Loucy (cell line): ENCODE results near the gene ITGB1BP1.

Experiments
- H2AFZ ChIP-seq: fragments of 200-600 bp; sonication (generic); 2 replicates; pipeline ENCODE4 v1.6.0; 2016; ENCODE audit warnings: antibody characterized with exemption, mild to moderate bottlenecking, low read length, moderate library complexity
- H3F3A ChIP-seq: fragments of 200-600 bp; 2 replicates; pipeline ENCODE4 v1.6.0; 2016; ENCODE audit warnings: antibody characterized with exemption, low read depth, mild to moderate bottlenecking
- H3K27me3 ChIP-seq: fragments of 200-600 bp; sonication (generic); 2 replicates; pipeline ENCODE4 v1.6.1; 2014; ENCODE audit warnings: low read length, mild to moderate bottlenecking; ENCODE audit not compliant: insufficient read depth, poor library complexity, severe bottlenecking
- H3K36me3 ChIP-seq: fragments of 200-600 bp; sonication (generic); 2 replicates; pipeline ENCODE4 v1.6.1; 2016; ENCODE audit warnings: low read length; ENCODE audit not compliant: insufficient read depth
- H3K4me1 ChIP-seq: fragments of 200-600 bp; sonication (generic); 2 replicates; pipeline ENCODE4 v1.5.1; 2014; ENCODE audit warnings: low read length, mild to moderate bottlenecking; ENCODE audit not compliant: insufficient read depth, poor library complexity, severe bottlenecking
- H3K4me2 ChIP-seq: fragments of 200-600 bp; sonication (generic); 2 replicates; pipeline ENCODE4 v1.6.0; 2014; ENCODE audit warnings: antibody characterized with exemption, low read length, low read depth, mild to moderate bottlenecking; ENCODE audit not compliant: poor library complexity, severe bottlenecking
- H3K4me3 ChIP-seq: fragments of 200-600 bp; sonication (generic); 2 replicates; pipeline ENCODE4 v1.5.1; 2014; ENCODE audit warnings: low read length, mild to moderate bottlenecking, mixed read lengths; ENCODE audit not compliant: poor library complexity, severe bottlenecking
- H3K79me2 ChIP-seq: fragments of 200-600 bp; sonication (generic); 2 replicates; pipeline ENCODE4 v1.6.1; 2014; ENCODE audit warnings: low read length; ENCODE audit not compliant: insufficient read depth
- H3K9ac ChIP-seq: fragments of 200-600 bp; sonication (generic); 2 replicates; pipeline ENCODE4 v1.6.0; 2014; ENCODE audit warnings: mild to moderate bottlenecking, low read depth, low read length, moderate library complexity; ENCODE audit not compliant: poor library complexity, severe bottlenecking
- H3K9me2 ChIP-seq: fragments of 200-600 bp; sonication (generic); replicated peaks from 2 replicates; pipeline ENCODE4 v1.6.1; 2016; ENCODE audit warnings: low read depth, low read length, mixed read lengths
- H3K9me3 ChIP-seq: fragments of 200-600 bp; sonication (generic); 2 replicates; pipeline ENCODE4 v1.6.1; 2014; ENCODE audit warnings: mild to moderate bottlenecking, antibody characterized with exemption, low read length, low read depth; ENCODE audit not compliant: insufficient read depth
- H4K20me1 ChIP-seq: fragments of 200-600 bp; sonication (generic); 2 replicates; pipeline ENCODE4 v1.6.0; 2014; ENCODE audit warnings: antibody characterized with exemption, low read length, mild to moderate bottlenecking; ENCODE audit not compliant: insufficient read depth, poor library complexity, severe bottlenecking
- CTCF ChIP-seq: fragments of 200-600 bp; sonication (generic); conservative IDR thresholded peaks from 2 replicates; pipeline ENCODE4 v1.5.1; 2014; ENCODE audit warnings: mild to moderate bottlenecking, antibody characterized with exemption, low read length
- EZH2phosphoT487 ChIP-seq: fragments of 200-600 bp; IDR thresholded peaks from 2 replicates; pipeline ENCODE4 v1.6.1; 2018; ENCODE audit warnings: antibody characterized with exemption, mild to moderate bottlenecking, moderate library complexity, borderline replicate concordance

ITGB1BP1 gene

GRCh38 chr2:9467687-9468086 lies 44.4 kb upstream of the ITGB1BP1 start:
- Histone ChIP-seq H3K36me3 (peaks cover 26% of the 10 kb centered on the region; the same call in 1 of the 2 replicates), H3K9me3 (no peaks in the 10 kb centered on the region), H3K9ac (no peak overlapping the region), H2AFZ (no peak overlapping the region), H3K9me2 (no peaks in the 10 kb centered on the region), H3K4me2 (no peak overlapping the region), H3F3A (no peaks in the 10 kb centered on the region; the same call in 1 of the 2 replicates), H3K4me1 (peaks cover 8% of the 10 kb centered on the region), H3K4me3 (no peak overlapping the region), H4K20me1 (no peaks in the 10 kb centered on the region), H3K79me2 (no peaks in the 10 kb centered on the region), H3K27me3 (no peaks in the 10 kb centered on the region)
- TF ChIP-seq CTCF (no peak), EZH2phosphoT487 (no peak)

GRCh38 chr2:9466147-9466683 lies 42.9 kb upstream of the ITGB1BP1 start:
- TF ChIP-seq EZH2phosphoT487 (no peak), CTCF (no peak)
- Histone ChIP-seq H2AFZ (no peak overlapping the region), H3F3A (no peaks in the 10 kb centered on the region; the same call in 1 of the 2 replicates), H3K4me1 (peaks cover 8% of the 10 kb centered on the region), H3K4me2 (no peak overlapping the region), H3K9ac (no peak overlapping the region), H3K9me3 (no peaks in the 10 kb centered on the region), H3K27me3 (no peaks in the 10 kb centered on the region), H3K4me3 (no peak overlapping the region), H4K20me1 (no peaks in the 10 kb centered on the region), H3K36me3 (peaks cover 23% of the 10 kb centered on the region; the same call in 1 of the 2 replicates), H3K9me2 (no peaks in the 10 kb centered on the region), H3K79me2 (no peaks in the 10 kb centered on the region)

GRCh38 chr2:9465170-9465569 lies 41.8 kb upstream of the ITGB1BP1 start:
- no peaks in the 10 kb centered on the region for H3K79me2 ChIP-seq
- H3K36me3 ChIP-seq: peaks cover 27% of the 10 kb centered on the region; the same call in 1 of the 2 replicates
- no peaks in the 10 kb centered on the region for H3K9me3 ChIP-seq
- H4K20me1 ChIP-seq: no peaks in the 10 kb centered on the region
- TF ChIP-seq EZH2phosphoT487 (no peak), CTCF (no peak)
- peaks cover 8% of the 10 kb centered on the region for H3K4me1 ChIP-seq
- no peak overlapping the region for H3K9ac ChIP-seq
- no peak overlapping the region for H3K4me2 ChIP-seq
- no peaks in the 10 kb centered on the region; the same call in 1 of the 2 replicates for H3F3A ChIP-seq
- no peak overlapping the region for H2AFZ ChIP-seq
- no peaks in the 10 kb centered on the region for H3K27me3 ChIP-seq
- H3K4me3 ChIP-seq: no peak overlapping the region
- no peaks in the 10 kb centered on the region for H3K9me2 ChIP-seq
